ENCODE data around the gene CACNA1B. TPM values are rescaled to one million over a fixed set of nuclear protein-coding genes. Genes with fewer than 3 reads are reported as not detected.

The CACNA1B gene
- total RNA-seq, 2 experiments from 2014 or later: not detected

DNA sequence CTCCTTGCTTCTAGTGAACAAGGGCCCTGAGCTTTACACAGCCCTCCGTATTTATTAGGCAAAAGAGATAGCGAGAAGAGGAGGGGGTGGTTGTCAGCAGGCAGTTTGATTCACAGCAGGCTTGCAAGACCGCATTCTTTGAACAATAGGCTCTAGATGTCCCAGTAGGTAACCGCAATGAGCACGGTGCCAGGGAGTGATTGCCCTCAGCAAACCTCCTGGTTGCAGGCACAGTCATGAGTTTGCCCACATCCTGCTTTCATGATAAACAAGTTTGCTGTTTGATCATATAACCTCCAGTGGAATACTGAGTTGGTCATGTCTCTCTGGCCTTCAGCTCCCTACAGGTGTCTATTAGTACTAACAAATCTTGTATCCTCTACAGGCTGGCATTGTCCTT is 66.1 kb downstream of the CACNA1B start:
- ChIA-PET POLR2A (no interaction called here), CTCF (interaction anchor here (0.9 kb wide), 1 partner anchor 16 kb away, joined by 3 read pairs; no protein-coding TSS in a partner anchor)
- no peaks in the 10 kb centered on the region for H3K36me3 Mint-ChIP-seq (ENCODE audit: low read depth)
- H3K9me3 Mint-ChIP-seq: peaks cover 28% of the 10 kb centered on the region
- no peaks in the 10 kb centered on the region for H3K27me3 Mint-ChIP-seq
- H3K27ac Mint-ChIP-seq: no peak overlapping the region
- DNase-seq: no peak
- no peaks in the 10 kb centered on the region for H3K4me1 Mint-ChIP-seq
- H3K4me3 Mint-ChIP-seq: no peak overlapping the region

DNA sequence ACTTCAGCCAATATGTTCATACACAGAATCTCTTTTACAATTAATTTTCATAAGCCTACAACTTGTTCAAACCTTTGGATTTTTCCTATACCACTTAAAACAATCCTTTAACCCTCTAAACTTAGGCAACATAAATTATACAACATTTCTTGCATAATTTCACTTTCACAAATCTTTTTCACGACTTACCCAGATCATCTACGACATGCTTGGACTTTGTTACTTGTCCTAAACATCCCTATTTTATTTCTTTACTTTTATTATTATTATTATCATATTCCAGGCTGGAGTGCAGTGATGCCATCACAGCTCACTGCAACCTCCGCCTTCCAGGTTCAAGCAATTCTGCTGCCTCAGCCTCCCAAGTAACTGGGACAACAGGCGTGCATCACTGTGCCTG is 68.0 kb downstream of the CACNA1B start:
- ChIA-PET CTCF (no interaction called here), POLR2A (no interaction called here)
- Mint-ChIP-seq H3K36me3 (ENCODE audit: low read depth) (no peaks in the 10 kb centered on the region), H3K27me3 (no peaks in the 10 kb centered on the region), H3K27ac (no peak overlapping the region), H3K4me1 (no peaks in the 10 kb centered on the region), H3K4me3 (no peak overlapping the region), H3K9me3 (peaks cover 28% of the 10 kb centered on the region)
- DNase-seq: no peak

DNA sequence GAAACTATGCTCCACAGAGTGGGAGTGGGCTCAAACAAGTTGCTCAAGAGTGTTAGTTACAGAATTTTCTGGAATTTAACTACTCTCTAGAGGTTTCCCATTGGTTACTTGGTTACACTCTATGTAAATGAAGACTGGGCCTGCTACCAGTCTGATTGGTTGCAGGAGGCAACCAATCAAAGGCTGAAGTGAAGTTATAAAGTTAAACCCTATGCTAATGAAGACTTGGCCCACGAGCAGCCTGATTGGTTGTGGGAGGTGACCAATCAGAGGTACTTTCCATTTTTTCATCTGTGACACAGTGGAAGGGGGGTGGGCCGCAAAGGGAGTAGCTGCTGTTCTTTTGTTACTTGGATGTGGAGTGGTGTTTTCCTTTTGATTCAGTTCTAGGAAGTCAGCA is 69.4 kb downstream of the CACNA1B start:
- Mint-ChIP-seq H3K36me3 (ENCODE audit: low read depth) (no peaks in the 10 kb centered on the region), H3K27me3 (no peaks in the 10 kb centered on the region), H3K27ac (no peak overlapping the region), H3K4me1 (no peaks in the 10 kb centered on the region), H3K4me3 (no peak overlapping the region), H3K9me3 (peaks cover 28% of the 10 kb centered on the region)
- ChIA-PET POLR2A (no interaction called here), CTCF (no interaction called here)
- no peak for DNase-seq

DNA sequence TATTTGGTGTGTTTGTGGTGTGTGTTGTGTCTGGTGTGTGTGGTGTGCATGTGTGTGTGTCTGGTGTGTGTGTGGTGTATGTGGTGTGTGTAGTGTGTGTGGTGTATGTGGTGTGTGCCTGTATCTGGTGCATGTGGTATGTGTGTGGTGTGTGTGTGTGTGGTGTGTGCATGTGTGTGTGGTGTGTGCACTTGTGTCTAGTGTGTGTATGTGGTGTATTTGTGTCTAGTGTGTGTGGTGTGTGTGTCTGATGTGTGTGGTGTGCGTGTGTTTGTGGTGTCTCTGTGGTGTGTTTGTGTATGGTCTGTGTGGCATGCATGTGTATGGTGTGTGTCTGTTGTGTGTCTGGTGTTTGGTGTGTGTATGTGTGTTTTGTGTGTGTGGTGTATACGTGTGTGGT is 71.1 kb downstream of the CACNA1B start:
- CTCF ChIA-PET: no interaction called here
- no peaks in the 10 kb centered on the region for H3K27me3 Mint-ChIP-seq
- DNase-seq: no peak
- POLR2A ChIA-PET: no interaction called here
- H3K27ac Mint-ChIP-seq: no peak overlapping the region
- H3K36me3 Mint-ChIP-seq (ENCODE audit: low read depth): no peaks in the 10 kb centered on the region
- H3K9me3 Mint-ChIP-seq: peaks cover 18% of the 10 kb centered on the region
- no peak overlapping the region for H3K4me3 Mint-ChIP-seq
- no peaks in the 10 kb centered on the region for H3K4me1 Mint-ChIP-seq

DNA sequence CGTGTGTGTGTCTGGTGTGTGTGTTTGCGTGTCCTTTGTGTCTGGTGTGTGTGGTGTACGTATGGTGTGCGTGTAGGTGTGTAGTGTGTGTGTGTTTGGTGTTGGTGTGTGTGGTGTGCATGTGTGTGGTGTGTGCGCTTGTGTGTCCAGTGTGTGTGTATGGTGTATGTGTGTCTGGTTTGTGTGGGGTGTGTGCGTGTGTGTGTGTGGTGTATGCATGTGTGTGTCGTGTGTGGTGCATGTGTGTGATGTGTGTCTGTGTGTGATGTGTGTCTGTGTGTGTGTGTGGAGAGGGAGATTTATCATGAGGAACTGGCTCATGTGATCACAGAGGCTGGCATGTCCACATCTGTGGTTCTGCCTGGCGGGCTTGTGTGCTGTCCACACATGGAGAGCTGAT is 71.7 kb downstream of the CACNA1B start:
- H3K36me3 Mint-ChIP-seq (ENCODE audit: low read depth): no peaks in the 10 kb centered on the region

GRCh38 chr9:137951107-137951506 is 73.5 kb downstream of the CACNA1B start:
- POLR2A ChIA-PET: no interaction called here
- Mint-ChIP-seq H3K9me3 (peaks cover 7% of the 10 kb centered on the region), H3K27me3 (no peaks in the 10 kb centered on the region), H3K27ac (no peak overlapping the region), H3K4me1 (no peaks in the 10 kb centered on the region), H3K36me3 (ENCODE audit: low read depth) (no peaks in the 10 kb centered on the region), H3K4me3 (no peak overlapping the region)
- CTCF ChIA-PET: no interaction called here
- DNase-seq: no peak

More for the DNA sequence above, 71.7 kb downstream of the CACNA1B start:
- Mint-ChIP-seq H3K27me3 (no peaks in the 10 kb centered on the region), H3K27ac (no peak overlapping the region), H3K4me3 (no peak overlapping the region), H3K9me3 (peaks cover 12% of the 10 kb centered on the region), H3K4me1 (no peaks in the 10 kb centered on the region)
- ChIA-PET POLR2A (no interaction called here), CTCF (no interaction called here)
- DNase-seq: no peak

DNA sequence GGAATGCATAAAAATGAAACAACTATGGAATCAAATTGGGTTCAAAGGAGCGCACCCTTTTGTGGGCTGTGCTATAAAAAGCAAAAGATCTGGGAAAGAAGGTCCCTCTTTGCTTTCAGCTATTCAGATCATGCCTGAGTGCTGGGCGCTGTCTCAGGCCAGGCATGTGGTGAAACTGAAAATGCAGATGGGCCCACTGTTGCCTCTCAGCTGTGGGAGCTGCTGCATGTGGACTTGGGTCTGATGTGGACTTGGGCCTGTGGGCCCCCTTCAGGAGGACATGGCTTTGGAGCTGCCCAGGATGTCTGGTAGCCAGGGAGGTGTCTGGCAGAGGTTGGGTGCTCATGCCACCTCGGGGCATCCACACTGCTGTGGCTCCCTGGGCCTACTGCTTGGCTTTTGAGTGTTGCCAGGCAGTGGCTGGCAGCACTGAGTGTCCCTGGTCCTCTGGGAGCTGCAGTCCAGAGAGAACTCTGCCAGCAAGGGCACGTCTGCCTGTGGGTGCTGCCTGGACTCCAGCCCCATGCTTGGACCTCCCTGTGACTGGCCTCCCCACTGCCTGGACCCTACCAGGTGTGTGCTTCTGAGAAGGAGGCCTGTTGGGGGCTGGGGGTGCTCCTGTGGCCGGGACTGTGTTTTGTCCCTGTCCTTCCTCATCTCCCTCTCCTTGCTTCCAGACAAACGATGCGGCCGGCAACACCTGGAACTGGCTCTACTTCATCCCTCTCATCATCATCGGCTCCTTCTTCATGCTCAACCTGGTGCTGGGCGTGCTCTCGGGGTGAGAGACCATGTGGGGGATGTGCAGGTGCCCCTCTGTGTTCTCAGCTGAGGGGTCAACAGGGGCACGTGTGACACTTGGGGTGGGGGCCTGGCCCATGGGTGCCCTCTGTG is 74.3 kb downstream of the CACNA1B start:
- POLR2A ChIA-PET: no interaction called here
- CTCF ChIA-PET: no interaction called here
- H3K4me1 Mint-ChIP-seq: no peaks in the 10 kb centered on the region
- no peak overlapping the region for H3K27ac Mint-ChIP-seq
- H3K36me3 Mint-ChIP-seq (ENCODE audit: low read depth): no peaks in the 10 kb centered on the region
- no peak for DNase-seq
- H3K27me3 Mint-ChIP-seq: no peaks in the 10 kb centered on the region
- peaks cover under 1% of the 10 kb centered on the region for H3K9me3 Mint-ChIP-seq
- no peak overlapping the region for H3K4me3 Mint-ChIP-seq

GRCh38 chr9:137952976-137953666 is 75.5 kb downstream of the CACNA1B start:
- Mint-ChIP-seq H3K4me3 (no peak overlapping the region), H3K9me3 (no peaks in the 10 kb centered on the region), H3K27me3 (no peaks in the 10 kb centered on the region), H3K4me1 (no peaks in the 10 kb centered on the region), H3K36me3 (ENCODE audit: low read depth) (no peaks in the 10 kb centered on the region), H3K27ac (no peak overlapping the region)
- ChIA-PET CTCF (no interaction called here), POLR2A (no interaction called here)
- no peak for DNase-seq

DNA sequence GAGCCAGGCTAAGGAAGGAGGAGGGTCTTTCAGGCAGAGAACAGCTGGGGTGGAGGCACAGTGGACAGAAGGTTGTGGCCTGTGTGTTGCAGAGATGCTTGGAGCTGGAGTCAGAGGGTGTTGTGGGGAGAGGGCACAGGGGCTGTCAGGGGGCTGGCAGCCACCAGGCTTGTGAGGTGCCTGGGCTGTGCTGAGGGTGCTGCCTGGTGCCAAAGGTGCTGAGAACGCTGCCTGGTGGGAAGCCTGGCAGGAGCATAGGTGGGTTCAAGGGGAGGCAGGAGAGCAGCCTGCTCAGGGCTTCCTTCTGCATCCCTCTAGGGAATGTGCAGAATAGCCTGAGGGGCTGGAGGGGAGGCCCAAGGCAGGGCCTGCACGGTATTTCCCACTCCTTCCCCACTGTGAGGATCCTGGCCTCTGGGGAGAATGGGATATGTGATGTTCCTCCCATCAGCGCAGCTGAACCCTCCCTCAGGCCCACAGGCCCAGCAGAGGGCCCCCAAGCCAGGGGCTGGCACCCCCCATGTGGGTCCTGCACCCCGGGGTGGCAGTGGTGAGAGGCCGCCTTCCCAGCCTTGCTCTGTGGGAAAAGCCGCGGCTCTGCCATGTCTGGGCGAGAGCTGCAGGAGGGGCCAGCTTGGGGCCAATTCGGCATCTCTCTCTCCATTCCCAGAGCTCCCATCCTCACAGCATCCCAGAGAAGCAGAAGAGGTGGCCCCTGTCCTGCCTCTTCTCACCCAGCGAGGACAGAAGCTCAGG is 76.3 kb downstream of the CACNA1B start:
- Mint-ChIP-seq H3K4me1 (no peaks in the 10 kb centered on the region), H3K27ac (no peak overlapping the region), H3K4me3 (no peak overlapping the region), H3K9me3 (no peaks in the 10 kb centered on the region), H3K36me3 (ENCODE audit: low read depth) (no peaks in the 10 kb centered on the region), H3K27me3 (no peaks in the 10 kb centered on the region)
- CTCF ChIA-PET: no interaction called here
- POLR2A ChIA-PET: no interaction called here
- no peak for DNase-seq

GRCh38 chr9:137955224-137955570 is 77.6 kb downstream of the CACNA1B start:
- Mint-ChIP-seq H3K4me1 (no peaks in the 10 kb centered on the region), H3K27me3 (no peaks in the 10 kb centered on the region), H3K9me3 (no peaks in the 10 kb centered on the region), H3K4me3 (no peak overlapping the region), H3K36me3 (ENCODE audit: low read depth) (no peaks in the 10 kb centered on the region), H3K27ac (no peak overlapping the region)
- ChIA-PET POLR2A (no interaction called here), CTCF (no interaction called here)
- no peak for DNase-seq

- H3K36me3 Mint-ChIP-seq (ENCODE audit: low read depth): no peaks in the 10 kb centered on the region
- no peak overlapping the region for H3K4me3 Mint-ChIP-seq
- no peaks in the 10 kb centered on the region for H3K27me3 Mint-ChIP-seq
- CTCF ChIA-PET: no interaction called here
- no peaks in the 10 kb centered on the region for H3K4me1 Mint-ChIP-seq
- DNase-seq: no peak
- no peak overlapping the region for H3K27ac Mint-ChIP-seq
- H3K9me3 Mint-ChIP-seq: no peaks in the 10 kb centered on the region
- POLR2A ChIA-PET: no interaction called here
Observed at GRCh38 chr9:137955586-137955985, 78.0 kb downstream of the CACNA1B start.

GRCh38 chr9:137956039-137956438 is 78.5 kb downstream of the CACNA1B start:
- no peaks in the 10 kb centered on the region for H3K4me1 Mint-ChIP-seq
- no peaks in the 10 kb centered on the region for H3K27me3 Mint-ChIP-seq
- CTCF ChIA-PET: no interaction called here
- H3K36me3 Mint-ChIP-seq (ENCODE audit: low read depth): no peaks in the 10 kb centered on the region
- H3K27ac Mint-ChIP-seq: no peak overlapping the region
- no peak for DNase-seq
- H3K9me3 Mint-ChIP-seq: no peaks in the 10 kb centered on the region
- POLR2A ChIA-PET: no interaction called here
- no peak overlapping the region for H3K4me3 Mint-ChIP-seq

GRCh38 chr9:137956688-137957385 is 79.3 kb downstream of the CACNA1B start:
- Mint-ChIP-seq H3K4me3 (no peak overlapping the region), H3K27ac (no peak overlapping the region), H3K27me3 (peaks cover 6% of the 10 kb centered on the region), H3K9me3 (no peaks in the 10 kb centered on the region), H3K4me1 (no peaks in the 10 kb centered on the region), H3K36me3 (ENCODE audit: low read depth) (no peaks in the 10 kb centered on the region)
- no peak for DNase-seq
- POLR2A ChIA-PET: no interaction called here
- CTCF ChIA-PET: no interaction called here
